GM19395 (cell line): ENCODE results near the gene MYDGF.

Experiments used
- ATAC-seq: cut with Tn5 transposase; IDR thresholded peaks from one replicate; pipeline ENCODE4 v1.9.1; 2021; ENCODE audit warnings: mild to moderate bottlenecking, moderate library complexity; ENCODE audit not compliant: unreplicated experiment

Gene MYDGF

DNA sequence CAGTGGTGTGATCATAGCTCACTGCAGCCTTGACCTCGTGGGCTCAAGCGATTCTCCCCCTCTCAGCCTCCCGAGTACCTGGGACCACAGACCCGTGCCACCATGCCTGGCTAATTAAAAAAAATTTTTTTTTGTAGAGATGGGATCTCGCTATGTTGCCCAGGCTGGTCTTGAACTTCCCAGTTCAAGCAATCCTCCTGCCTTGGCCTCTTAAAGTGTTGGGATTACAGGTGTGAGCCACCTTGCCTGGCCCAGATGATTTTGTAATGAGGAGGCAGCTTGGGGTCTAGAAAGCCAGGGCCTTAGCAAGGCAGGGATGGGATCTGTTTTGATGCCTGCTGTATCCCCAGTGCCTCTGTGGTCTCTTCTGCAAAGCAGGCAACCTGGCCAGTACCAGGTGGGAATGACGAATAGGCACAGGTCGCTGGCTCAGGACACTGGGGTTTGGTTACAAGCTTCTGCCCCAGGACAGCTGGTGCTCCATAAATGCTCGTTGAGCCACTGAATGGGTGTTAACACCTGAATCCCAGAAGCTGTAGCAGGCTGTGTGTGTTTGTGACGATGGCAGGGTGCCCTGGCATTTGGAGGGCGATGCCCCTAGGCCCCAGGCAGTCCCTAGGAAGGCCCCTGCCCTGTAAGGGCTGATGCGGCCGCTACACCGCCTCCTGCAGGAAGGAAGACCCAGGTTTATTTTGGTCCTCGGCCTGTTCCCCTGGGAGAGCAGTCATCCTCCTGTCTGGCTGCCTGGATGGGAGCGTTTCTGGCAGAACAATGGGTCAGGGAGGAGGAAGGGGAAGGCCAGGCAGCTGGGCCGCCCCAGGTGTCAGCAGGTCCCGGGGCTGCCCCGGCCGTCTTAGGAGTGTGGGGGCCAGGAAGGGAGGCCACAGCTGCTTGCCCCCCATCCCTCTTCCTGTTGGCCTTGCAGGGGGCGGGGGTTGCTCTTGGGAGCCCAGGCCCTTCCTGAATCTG, 22.2 kb downstream of the MYDGF start:
- ATAC-seq, result no peak

DNA sequence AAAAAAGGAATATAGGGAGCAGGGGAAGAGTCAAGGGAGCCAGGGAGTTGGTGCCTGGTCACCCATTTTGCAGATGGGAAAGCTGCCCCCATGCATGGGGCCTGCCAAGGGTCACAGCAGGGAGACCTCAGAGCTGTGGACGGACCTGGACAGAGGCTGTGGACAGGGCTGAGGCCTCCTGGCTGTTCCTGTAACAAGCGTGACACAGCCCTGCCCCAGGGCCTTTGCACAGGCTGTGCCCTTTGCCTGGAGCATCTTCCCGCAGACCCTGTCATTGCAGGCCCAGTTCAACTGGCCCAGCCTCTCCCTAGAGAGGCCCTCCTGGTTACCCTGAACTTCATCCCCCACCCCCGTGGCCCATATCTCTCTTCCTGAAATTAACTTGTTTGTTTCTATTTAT, 24.4 kb downstream of the MYDGF start:
- ATAC-seq, result no peak

DNA sequence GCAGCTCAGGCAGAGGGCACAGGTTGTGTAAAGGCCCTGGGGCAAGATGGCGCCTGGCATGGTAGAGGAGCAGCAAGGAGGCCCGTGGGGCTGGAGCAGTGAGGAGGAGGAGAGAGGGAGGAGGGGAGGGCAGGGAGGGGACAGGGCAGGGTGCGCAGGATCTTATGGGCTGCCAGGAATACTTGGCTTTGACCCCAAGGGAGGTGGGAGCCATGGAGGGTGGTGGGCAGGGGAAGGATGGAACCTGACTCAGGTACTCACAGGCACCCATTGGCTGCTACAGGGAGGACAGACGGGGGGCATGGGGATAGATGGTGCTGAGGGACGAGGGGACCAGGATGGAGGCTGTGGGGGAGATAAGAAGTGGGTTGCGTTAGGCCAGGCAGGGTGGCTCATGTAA, 27.5 kb downstream of the MYDGF start:
- ATAC-seq, result no peak

- no peak for ATAC-seq
Measured at GRCh38 chr19:4641132-4641531, 29.0 kb downstream of the MYDGF start.

- ATAC-seq, result no peak
Measured at GRCh38 chr19:4640247-4641000, 29.7 kb downstream of the MYDGF start.

GRCh38 chr19:4639531-4640246, 30.5 kb downstream of the MYDGF start:
- ATAC-seq, result peak; percentile 16

- peak; percentile 71 for ATAC-seq
Measured at GRCh38 chr19:4638828-4639530, 31.2 kb downstream of the MYDGF start, which contains the start of gene TNFAIP8L1. TNFAIP8L1 (plus strand) TSS chr19:4639516; CDS start chr19:4651870, 12,354 bp downstream.

GRCh38 chr19:4638317-4638716, 31.8 kb downstream of the MYDGF start:
- no peak for ATAC-seq

GRCh38 chr19:4636761-4637160, 33.4 kb downstream of the MYDGF start:
- ATAC-seq, result no peak

- ATAC-seq, result no peak
Measured at GRCh38 chr19:4636151-4636717, 33.9 kb downstream of the MYDGF start.

GRCh38 chr19:4635754-4636116, 34.4 kb downstream of the MYDGF start:
- no peak for ATAC-seq

GRCh38 chr19:4633140-4633967, 36.8 kb downstream of the MYDGF start:
- no peak for ATAC-seq

DNA sequence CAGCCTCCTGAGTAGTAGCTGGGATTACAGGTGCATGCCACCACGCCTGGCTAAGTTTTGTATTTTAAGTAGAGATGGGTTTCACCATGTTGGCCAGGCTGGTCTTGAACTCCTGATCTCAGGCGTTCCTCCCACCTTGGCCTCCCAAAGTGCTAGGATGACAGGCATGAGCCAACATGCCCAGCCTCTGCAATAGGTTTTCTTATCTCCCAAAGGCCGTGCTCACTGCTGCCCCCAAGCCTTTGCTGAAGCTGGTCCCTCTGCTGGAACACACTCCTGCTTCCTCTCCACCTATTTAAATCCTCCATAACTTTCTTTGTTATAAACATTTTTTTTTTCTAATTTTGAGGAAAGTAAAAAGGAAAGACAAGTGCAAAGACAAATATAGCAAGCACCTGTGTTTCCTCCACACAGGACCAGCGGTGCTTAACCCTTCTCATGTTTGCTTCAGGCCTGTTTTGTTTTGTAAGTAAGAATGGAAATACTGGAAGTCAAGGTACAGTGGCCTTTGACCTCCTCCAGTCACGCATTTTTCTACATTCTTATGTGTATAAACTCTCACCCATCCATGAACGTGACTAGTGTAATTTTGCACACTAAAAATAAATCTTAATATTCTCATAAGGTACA, 45.3 kb downstream of the MYDGF start:
- ATAC-seq, result no peak

- no peak for ATAC-seq
Measured at GRCh38 chr19:4624301-4624700, 45.8 kb downstream of the MYDGF start.

DNA sequence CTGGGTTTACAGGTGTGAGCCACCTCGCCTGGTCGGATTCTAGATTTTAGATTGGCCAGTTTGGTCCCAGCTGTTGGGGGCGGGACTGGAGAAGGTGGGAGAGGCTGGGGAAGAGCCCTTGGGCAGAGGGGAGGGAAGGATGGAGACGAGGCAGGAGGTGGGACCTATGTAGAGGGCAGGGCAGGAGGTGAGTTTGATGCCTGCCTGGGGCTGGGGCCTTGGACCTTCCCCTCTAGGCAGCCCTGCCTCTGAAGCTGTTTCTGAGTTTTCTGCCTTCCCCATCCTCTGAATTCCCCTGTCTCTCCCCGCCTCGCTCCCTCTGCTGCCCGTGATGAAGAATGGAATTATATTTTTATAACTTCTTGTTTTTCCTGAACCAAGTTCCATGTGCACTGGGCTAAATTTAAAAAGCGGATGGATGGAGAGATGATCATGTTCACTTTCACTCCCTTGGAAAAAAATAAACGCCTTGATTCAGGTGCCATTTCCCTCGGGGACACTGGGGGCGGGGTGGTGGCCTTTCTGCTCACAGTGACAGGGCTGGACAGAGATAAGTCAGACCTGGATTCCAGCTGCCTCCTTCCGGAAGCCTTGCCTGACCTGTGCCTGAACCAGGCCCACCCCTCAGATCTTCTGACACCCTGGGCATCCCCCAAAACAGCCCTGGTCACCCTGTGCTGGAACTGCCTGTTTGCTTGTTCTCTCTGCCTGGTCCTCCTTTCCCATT, 47.3 kb downstream of the MYDGF start:
- ATAC-seq, result no peak

DNA sequence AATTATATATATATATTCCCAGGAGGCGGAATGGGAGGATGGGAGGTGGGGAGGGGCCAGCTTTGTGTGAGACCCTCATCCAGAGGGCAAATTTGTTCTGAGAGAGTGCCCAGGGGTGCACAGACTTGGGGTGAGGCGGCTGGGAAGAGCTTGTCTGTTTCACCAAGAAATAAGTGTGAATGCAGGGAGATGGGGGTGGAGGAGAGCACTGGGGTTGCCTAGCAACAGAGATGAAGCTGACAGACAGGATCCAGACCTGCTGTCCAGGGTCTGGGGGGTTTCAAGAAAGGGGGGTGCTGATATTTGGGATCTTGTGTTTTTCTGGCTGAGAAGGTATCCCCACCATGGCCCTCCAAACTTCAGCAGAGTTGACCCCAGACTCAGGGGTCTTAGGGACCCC, 49.5 kb downstream of the MYDGF start:
- no peak for ATAC-seq

- no peak for ATAC-seq
Measured at GRCh38 chr19:4619668-4620294, 50.4 kb downstream of the MYDGF start.

- ATAC-seq, result no peak
Measured at GRCh38 chr19:4618019-4618418, 52.1 kb downstream of the MYDGF start.
